ENCODE data around the gene EIF4EBP3. TPM values are rescaled to one million over a fixed set of nuclear protein-coding genes. Genes with fewer than 3 reads are reported as not detected.
"Not testable (repeated sequence)": the region's sequence is repeated elsewhere in the genome, so short reads cannot be mapped to it uniquely, and the experiment has no call there.

The EIF4EBP3 gene
- total and polyA plus RNA-seq, 4 donors, result 5.2 to 69.5 (median 20.4) TPM

GRCh38 chr5:140588311-140589070 is 41.0 kb downstream of the EIF4EBP3 start:
- Histone ChIP-seq H3K9me3 (ENCODE audit: control insufficient read depth in 4 of 4, insufficient read depth in 3 of 4, low read length in 3 of 4) (no peaks in the 10 kb centered on the region), H3K27ac (ENCODE audit: low read depth in 1 of 2, low read length in 1 of 2) (no peak overlapping the region), H3K4me1 (ENCODE audit: control insufficient read depth in 5 of 5, insufficient read depth in 5 of 5, low read length in 5 of 5) (peaks cover 0 to 19% (median 3%) of the 10 kb centered on the region in 5 donors), H3K4me3 (no peak overlapping the region), H3K9ac (ENCODE audit: insufficient read depth in 1 of 2, low read length in 2 of 2) (peak overlapping the region in 1 of 2 donors; percentile 42), H3K36me3 (ENCODE audit: control insufficient read depth in 4 of 4, insufficient read depth in 4 of 4, low read length in 4 of 4) (no peaks in the 10 kb centered on the region), H3K27me3 (ENCODE audit: control insufficient read depth in 3 of 3, insufficient read depth in 3 of 3, low read length in 2 of 3) (no peaks in the 10 kb centered on the region)
- no peak for ATAC-seq (ENCODE audit: insufficient read depth, low FRiP score)
- DNase-seq, result peak in 2 of 3 donors; percentile 64 to 82
- TF ChIP-seq, protein P1, sequence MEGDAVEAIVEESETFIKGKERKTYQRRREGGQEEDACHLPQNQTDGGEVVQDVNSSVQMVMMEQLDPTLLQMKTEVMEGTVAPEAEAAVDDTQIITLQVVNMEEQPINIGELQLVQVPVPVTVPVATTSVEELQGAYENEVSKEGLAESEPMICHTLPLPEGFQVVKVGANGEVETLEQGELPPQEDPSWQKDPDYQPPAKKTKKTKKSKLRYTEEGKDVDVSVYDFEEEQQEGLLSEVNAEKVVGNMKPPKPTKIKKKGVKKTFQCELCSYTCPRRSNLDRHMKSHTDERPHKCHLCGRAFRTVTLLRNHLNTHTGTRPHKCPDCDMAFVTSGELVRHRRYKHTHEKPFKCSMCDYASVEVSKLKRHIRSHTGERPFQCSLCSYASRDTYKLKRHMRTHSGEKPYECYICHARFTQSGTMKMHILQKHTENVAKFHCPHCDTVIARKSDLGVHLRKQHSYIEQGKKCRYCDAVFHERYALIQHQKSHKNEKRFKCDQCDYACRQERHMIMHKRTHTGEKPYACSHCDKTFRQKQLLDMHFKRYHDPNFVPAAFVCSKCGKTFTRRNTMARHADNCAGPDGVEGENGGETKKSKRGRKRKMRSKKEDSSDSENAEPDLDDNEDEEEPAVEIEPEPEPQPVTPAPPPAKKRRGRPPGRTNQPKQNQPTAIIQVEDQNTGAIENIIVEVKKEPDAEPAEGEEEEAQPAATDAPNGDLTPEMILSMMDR (IDR thresholded peaks at IDR 0.05; ENCODE audit: control extremely low read depth, extremely low read depth), result no peak
- 23 to 32% methylated on average over 5 of the region's 5 CpGs for WGBS, 2 donors

DNA sequence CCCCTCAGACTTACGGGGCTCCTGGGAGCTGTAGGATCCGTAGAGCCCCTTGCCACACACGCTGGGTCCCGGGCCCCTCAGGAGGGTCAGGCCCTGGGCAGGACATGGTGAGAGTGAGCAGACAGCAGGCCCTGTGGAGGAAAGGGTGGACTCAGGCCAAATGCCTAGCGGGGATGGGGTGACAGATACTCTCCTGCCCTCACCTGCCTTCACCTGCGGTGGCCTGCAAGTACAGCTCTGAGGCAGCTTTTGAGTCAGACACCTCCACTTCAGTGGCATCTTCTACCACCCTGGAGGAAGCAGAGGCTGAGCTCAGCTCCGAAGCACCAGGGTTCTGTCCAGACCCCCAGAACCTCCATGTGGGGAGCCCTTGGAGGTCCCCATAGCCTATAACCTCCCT is 43.4 kb downstream of the EIF4EBP3 start:
- no peaks in the 10 kb centered on the region for H3K9me3 ChIP-seq (ENCODE audit: control insufficient read depth in 4 of 4, insufficient read depth in 3 of 4, low read length in 3 of 4)
- DNase-seq, result no peak
- no peak for ATAC-seq (ENCODE audit: insufficient read depth, low FRiP score)
- TF ChIP-seq, protein P1 (IDR thresholded peaks at IDR 0.05; ENCODE audit: control extremely low read depth, extremely low read depth), result no peak
- peaks cover 0 to 19% (median 3%) of the 10 kb centered on the region in 5 donors for H3K4me1 ChIP-seq (ENCODE audit: control insufficient read depth in 5 of 5, insufficient read depth in 5 of 5, low read length in 5 of 5)
- 95 to 96% methylated on average over 7 of the region's 7 CpGs for WGBS, 2 donors
- no peaks in the 10 kb centered on the region for H3K36me3 ChIP-seq (ENCODE audit: control insufficient read depth in 4 of 4, insufficient read depth in 4 of 4, low read length in 4 of 4)
- no peak overlapping the region for H3K4me3 ChIP-seq
- H3K27me3 ChIP-seq (ENCODE audit: control insufficient read depth in 3 of 3, insufficient read depth in 3 of 3, low read length in 2 of 3), result no peaks in the 10 kb centered on the region
- no peak overlapping the region for H3K9ac ChIP-seq (ENCODE audit: insufficient read depth in 1 of 2, low read length in 2 of 2)
- no peak overlapping the region for H3K27ac ChIP-seq (ENCODE audit: low read depth in 1 of 2, low read length in 1 of 2)

GRCh38 chr5:140591747-140592372 is 44.4 kb downstream of the EIF4EBP3 start:
- Histone ChIP-seq H3K4me1 (ENCODE audit: control insufficient read depth in 5 of 5, insufficient read depth in 5 of 5, low read length in 5 of 5) (peaks cover 0 to 19% (median 12%) of the 10 kb centered on the region in 5 donors), H3K9ac (ENCODE audit: insufficient read depth in 1 of 2, low read length in 2 of 2) (no peak overlapping the region), H3K27me3 (ENCODE audit: control insufficient read depth in 3 of 3, insufficient read depth in 3 of 3, low read length in 2 of 3) (no peaks in the 10 kb centered on the region), H3K27ac (ENCODE audit: low read depth in 1 of 2, low read length in 1 of 2) (peak overlapping the region in 1 of 2 donors; percentile 66), H3K9me3 (ENCODE audit: control insufficient read depth in 4 of 4, insufficient read depth in 3 of 4, low read length in 3 of 4) (no peaks in the 10 kb centered on the region), H3K36me3 (ENCODE audit: control insufficient read depth in 4 of 4, insufficient read depth in 4 of 4, low read length in 4 of 4) (no peaks in the 10 kb centered on the region), H3K4me3 (no peak overlapping the region)
- 76 to 81% methylated on average over 5 of the region's 5 CpGs for WGBS, 2 donors
- DNase-seq (no peak), ATAC-seq (ENCODE audit: insufficient read depth, low FRiP score) (no peak)
- TF ChIP-seq, protein P1 (IDR thresholded peaks at IDR 0.05; ENCODE audit: control extremely low read depth, extremely low read depth), result no peak

- H3K36me3 ChIP-seq (ENCODE audit: control insufficient read depth in 4 of 4, insufficient read depth in 4 of 4, low read length in 4 of 4), result not testable (repeated sequence)
These were observed 45.6 kb downstream of the EIF4EBP3 start for GRCh38 chr5:140593070-140593469.

More at GRCh38 chr5:140593070-140593469, 45.6 kb downstream of the EIF4EBP3 start:
- ATAC-seq (ENCODE audit: insufficient read depth, low FRiP score); DNase-seq; H3K27me3 ChIP-seq (ENCODE audit: control insufficient read depth in 3 of 3, insufficient read depth in 3 of 3, low read length in 2 of 3); H3K27ac ChIP-seq (ENCODE audit: low read depth in 1 of 2, low read length in 1 of 2); H3K9me3 ChIP-seq (ENCODE audit: control insufficient read depth in 4 of 4, insufficient read depth in 3 of 4, low read length in 3 of 4); H3K9ac ChIP-seq (ENCODE audit: insufficient read depth in 1 of 2, low read length in 2 of 2); H3K4me3 ChIP-seq: not testable (repeated sequence)
- peaks cover 0 to 19% (median 12%) of the 10 kb centered on the region in 5 donors for H3K4me1 ChIP-seq (ENCODE audit: control insufficient read depth in 5 of 5, insufficient read depth in 5 of 5, low read length in 5 of 5)
- 48 to 63% methylated on average over 11 to 12 of the region's 14 CpGs for WGBS, 2 donors
